NOMO-1 treated with DMSO at 0.1 percent for 48 hours (cell line): ENCODE measurements around the gene EPHA6.
"Not testable (repeated sequence)": the region's sequence is repeated elsewhere in the genome, so short reads cannot be mapped to it uniquely, and the experiment has no call there.

Source experiments
- DNase-seq: peaks from one replicate; lab custom pipeline; 2025; ENCODE audit not compliant: unreplicated experiment; lab: John Stamatoyannopoulos, UW

Gene EPHA6

GRCh38 chr3:97010881-97011657, 196.7 kb downstream of the EPHA6 start:
- DNase-seq, result no peak

- no peak for DNase-seq
These were observed 207.4 kb downstream of the EPHA6 start for GRCh38 chr3:97021778-97022177.

- not testable (repeated sequence) for DNase-seq
These were observed 211.2 kb downstream of the EPHA6 start for GRCh38 chr3:97025612-97026011.

GRCh38 chr3:97029972-97030371, 215.6 kb downstream of the EPHA6 start:
- no peak for DNase-seq

- DNase-seq, result no peak
These were observed 223.0 kb downstream of the EPHA6 start for GRCh38 chr3:97037294-97037943.

GRCh38 chr3:97043411-97043810, 229.0 kb downstream of the EPHA6 start:
- no peak for DNase-seq

- no peak for DNase-seq
These were observed 243.0 kb downstream of the EPHA6 start for GRCh38 chr3:97057365-97057764.

- no peak for DNase-seq
These were observed 244.8 kb downstream of the EPHA6 start for GRCh38 chr3:97059168-97059567.

- no peak for DNase-seq
These were observed 252.1 kb downstream of the EPHA6 start for GRCh38 chr3:97066531-97066930.

GRCh38 chr3:97070302-97070701, 255.9 kb downstream of the EPHA6 start:
- DNase-seq, result no peak

GRCh38 chr3:97074546-97074945, 260.2 kb downstream of the EPHA6 start:
- no peak for DNase-seq

GRCh38 chr3:97076673-97077072, 262.3 kb downstream of the EPHA6 start:
- no peak for DNase-seq

- no peak for DNase-seq
These were observed 275.2 kb downstream of the EPHA6 start for GRCh38 chr3:97089621-97090020.

GRCh38 chr3:97102641-97103040, 288.2 kb downstream of the EPHA6 start:
- DNase-seq, result no peak

- no peak for DNase-seq
These were observed 291.7 kb downstream of the EPHA6 start for GRCh38 chr3:97105989-97106651.

GRCh38 chr3:97106652-97106989, 292.2 kb downstream of the EPHA6 start:
- no peak for DNase-seq

GRCh38 chr3:97108136-97108535, 293.7 kb downstream of the EPHA6 start:
- no peak for DNase-seq

GRCh38 chr3:97111244-97111643, 296.9 kb downstream of the EPHA6 start:
- no peak for DNase-seq

- no peak for DNase-seq
These were observed 307.0 kb downstream of the EPHA6 start for GRCh38 chr3:97121386-97121785.

- no peak for DNase-seq
These were observed 311.6 kb downstream of the EPHA6 start for GRCh38 chr3:97125902-97126499.

GRCh38 chr3:97131476-97131875, 317.1 kb downstream of the EPHA6 start:
- no peak for DNase-seq
